H1 (cell line): ENCODE data around the gene ZNF813. TPM values are rescaled to one million over a fixed set of nuclear protein-coding genes. Genes with fewer than 3 reads are reported as not detected.
"Not testable (repeated sequence)": the region's sequence is repeated elsewhere in the genome, so short reads cannot be mapped to it uniquely, and the experiment has no call there.

Source experiments
- CTCF ChIA-PET: fragments of 300-600 bp; sonication (Branson Sonifier 250); formaldehyde crosslinking; loops from one replicate; lab custom pipeline; 2021; ENCODE audit not compliant: partially characterized antibody; lab: Charles Lee
- POLR2A ChIA-PET: fragments of 300-600 bp; sonication (Branson Sonifier 250); formaldehyde crosslinking; loops from one replicate; lab custom pipeline; 2021; ENCODE audit warnings: inconsistent platforms; ENCODE audit not compliant: partially characterized antibody; lab: Charles Lee
- DNase-seq, 2 experiments: peaks; one replicate each; pipeline versions ENCODE4 v3.0.0 to v3.0.0-alpha.2; 2010 to 2022; ENCODE audit warnings: low spot score in 2 of 2, low read depth in 1 of 2, mixed read lengths in 1 of 2
- FAIRE-seq: peaks from 2 replicates; lab custom pipeline; 2011; peaks lifted over from hg19 to GRCh38; lab: Jason Lieb, UNC
- H2AFZ ChIP-seq: 2 replicates; pipeline ENCODE4 v1.8.1; 2012; ENCODE audit warnings: low read length, inconsistent platforms
- H2AK5ac ChIP-seq: 2 replicates; pipeline ENCODE4 v1.6.1; 2013; ENCODE audit warnings: low read depth, low read length
- H2BK120ac ChIP-seq: replicated peaks from 2 replicates; pipeline ENCODE3; 2013; ENCODE audit warnings: low read depth, low read length, inconsistent platforms
- H2BK12ac ChIP-seq: 2 replicates; pipeline ENCODE4 v1.6.1; 2013; ENCODE audit warnings: low read depth, low read length
- H2BK15ac ChIP-seq: 2 replicates; pipeline ENCODE4 v1.6.1; 2013; ENCODE audit warnings: low read length
- H2BK20ac ChIP-seq: 2 replicates; pipeline ENCODE4 v1.6.1; 2013; ENCODE audit warnings: low read length
- H2BK5ac ChIP-seq: 2 replicates; pipeline ENCODE4 v1.6.1; 2013; ENCODE audit warnings: low read depth, low read length
- H3K14ac ChIP-seq: 2 replicates; pipeline ENCODE4 v1.6.1; 2013; ENCODE audit warnings: inconsistent platforms; ENCODE audit not compliant: insufficient read length
- H3K18ac ChIP-seq: 2 replicates; pipeline ENCODE4 v1.6.1; 2013; ENCODE audit warnings: low read length; ENCODE audit errors: extremely low read depth
- H3K23ac ChIP-seq: 2 replicates; pipeline ENCODE4 v1.6.1; 2013; ENCODE audit warnings: inconsistent platforms; ENCODE audit not compliant: insufficient read length
- H3K23me2 ChIP-seq: 2 replicates; pipeline ENCODE4 v1.6.1; 2013; ENCODE audit warnings: low read depth, low read length
- H3K27ac ChIP-seq: 2 replicates; pipeline ENCODE4 v1.6.1; 2011; ENCODE audit warnings: low read depth, low read length, inconsistent platforms
- H3K27me3 ChIP-seq, 4 experiments: replicated peaks in 1 of 4; 1 replicate in 1 of 4; 2 replicates in 3 of 4; pipeline versions ENCODE4 v1.6.1 to v1.8.1; 2011 to 2013; ENCODE audit warnings: low read length in 3 of 4, mild to moderate bottlenecking in 3 of 4, inconsistent platforms in 2 of 4, mixed read lengths in 2 of 4, moderate library complexity in 1 of 4; ENCODE audit not compliant: control insufficient read depth in 3 of 4, insufficient read depth in 3 of 4; ENCODE audit errors: extremely low read depth in 1 of 4
- H3K36me3 ChIP-seq, 4 experiments: 2 replicates each; pipeline versions ENCODE4 v1.6.1 to v1.8.1; 2011 to 2013; ENCODE audit warnings: mild to moderate bottlenecking in 4 of 4, low read length in 3 of 4, moderate library complexity in 2 of 4, control low read depth in 1 of 4, inconsistent platforms in 1 of 4; ENCODE audit not compliant: insufficient read depth in 4 of 4, control insufficient read depth in 2 of 4
- H3K4ac ChIP-seq: replicated peaks from 2 replicates; pipeline ENCODE3; 2013; ENCODE audit warnings: low read length, low read depth, mixed read lengths, inconsistent platforms; ENCODE audit not compliant: insufficient read length
- H3K4me1 ChIP-seq, 4 experiments: replicated peaks in 1 of 4; 1 replicate in 1 of 4; 2 replicates in 3 of 4; pipeline versions ENCODE4 v1.6.1 to v1.8.1; 2011 to 2013; ENCODE audit warnings: low read length in 3 of 4, inconsistent platforms in 2 of 4, mixed read lengths in 1 of 4; ENCODE audit not compliant: insufficient read depth in 4 of 4, control insufficient read depth in 3 of 4
- H3K4me2 ChIP-seq, 2 experiments: 2 replicates each; pipeline versions ENCODE4 v1.6.1 to v1.8.1; 2011 to 2013; ENCODE audit warnings: low read depth in 2 of 2, low read length in 2 of 2, control low read depth in 1 of 2, inconsistent platforms in 1 of 2, mild to moderate bottlenecking in 1 of 2; ENCODE audit not compliant: insufficient read depth in 1 of 2
- H3K4me3 ChIP-seq, 4 experiments: fragments of 200-600, 300-600 bp in 1 of 4; sonication (generic), shearing (Covaris generic), sonication (Bioruptor Twin) in 1 of 4; 2 replicates each; pipeline versions ENCODE4 v1.5.1 to v1.8.1; 2011 to 2016; ENCODE audit warnings: low read length in 4 of 4, low read depth in 3 of 4, control low read depth in 2 of 4, inconsistent platforms in 2 of 4, mild to moderate bottlenecking in 2 of 4, mixed read lengths in 1 of 4, moderate library complexity in 1 of 4; ENCODE audit not compliant: insufficient read depth in 2 of 4; ENCODE audit errors: extremely low read depth in 1 of 4
- H3K56ac ChIP-seq: replicated peaks from 2 replicates; pipeline ENCODE3; 2013; ENCODE audit warnings: low read depth, mild to moderate bottlenecking, mixed read lengths, low read length, inconsistent platforms; ENCODE audit not compliant: insufficient read length
- H3K79me1 ChIP-seq: 2 replicates; pipeline ENCODE4 v1.6.1; 2013; ENCODE audit warnings: low read depth, low read length, control low read depth
- H3K79me2 ChIP-seq, 2 experiments: 2 replicates each; pipeline versions ENCODE4 v1.6.1 to v1.8.1; 2012 to 2013; ENCODE audit warnings: low read length in 2 of 2, mild to moderate bottlenecking in 2 of 2, inconsistent platforms in 1 of 2; ENCODE audit not compliant: insufficient read depth in 2 of 2, control insufficient read depth in 1 of 2
- H3K9ac ChIP-seq, 4 experiments: replicated peaks in 1 of 4; 1 replicate in 1 of 4; 2 replicates in 3 of 4; pipeline versions ENCODE4 v1.6.1 to v1.8.1; 2011 to 2013; ENCODE audit warnings: low read depth in 3 of 4, low read length in 3 of 4, control low read depth in 2 of 4, mild to moderate bottlenecking in 2 of 4, moderate library complexity in 2 of 4, inconsistent platforms in 1 of 4; ENCODE audit errors: extremely low read depth in 1 of 4
- H3K9me3 ChIP-seq, 2 experiments: 2 replicates each; pipeline versions ENCODE4 v1.6.1 to v1.8.1; 2012 to 2013; ENCODE audit warnings: mild to moderate bottlenecking in 2 of 2, moderate library complexity in 2 of 2, control low read depth in 1 of 2, inconsistent platforms in 1 of 2, low read depth in 1 of 2, low read length in 1 of 2, mixed read lengths in 1 of 2; ENCODE audit not compliant: insufficient read depth in 2 of 2
- H4K20me1 ChIP-seq, 2 experiments: replicated peaks in 1 of 2; 2 replicates each; pipeline versions ENCODE3 to v1.8.1; 2011 to 2013; ENCODE audit warnings: inconsistent platforms in 2 of 2, low read length in 2 of 2, mild to moderate bottlenecking in 1 of 2; ENCODE audit not compliant: insufficient read depth in 2 of 2, control insufficient read depth in 1 of 2
- H4K5ac ChIP-seq: 2 replicates; pipeline ENCODE4 v1.6.1; 2013; ENCODE audit warnings: low read length, low read depth, mixed read lengths, inconsistent platforms; ENCODE audit not compliant: insufficient read length
- H4K8ac ChIP-seq: 2 replicates; pipeline ENCODE4 v1.8.0; 2013; ENCODE audit warnings: mild to moderate bottlenecking, moderate library complexity, low read length, inconsistent platforms; ENCODE audit not compliant: insufficient read depth; ENCODE audit errors: extremely low read depth
- H4K91ac ChIP-seq: replicated peaks from 2 replicates; pipeline ENCODE3; 2013; ENCODE audit warnings: low read length, mixed read lengths, inconsistent platforms; ENCODE audit not compliant: insufficient read length
- WGBS, 2 experiments: shearing (Covaris generic) in 1 of 2; methylation state at CpG; one replicate each; pipeline versions ENCODE4 v1.1.6 to v1.1.7; 2013 to 2015; ENCODE audit warnings: low lambda C conversion rate in 2 of 2, mixed read lengths in 2 of 2, inconsistent platforms in 1 of 2, low coverage in 1 of 2, missing lambda C conversion rate in 1 of 2; ENCODE audit not compliant: insufficient replicate concordance in 2 of 2, insufficient coverage in 1 of 2, insufficient read length in 1 of 2; ENCODE audit errors: extremely low coverage in 1 of 2, missing lambda C conversion rate in 1 of 2; 5-methylcytosine and 5-hydroxymethylcytosine counted together
- polyA plus RNA-seq, 7 experiments: library from polyadenylated mRNA; depleted of rRNA in 3 of 7; stranded (reverse) in 5 of 7; unstranded in 2 of 7; fragments of >200 nt in 5 of 7; fragments of 200-250 nt in 2 of 7; gene quantifications; 1 replicate in 5 of 7; 2 replicates in 1 of 7; 4 replicates in 1 of 7; pipeline versions ENCODE4 v1.2.1 to v1.2.3, GENCODE V29; 2011 to 2013; ENCODE audit warnings: missing spikeins in 2 of 7, mixed read lengths in 2 of 7
- total RNA-seq: library from RNA; stranded (reverse); fragmentation: NEBNext Ultra II Directional; extraction: Animal tissue kit (Norgen Biotek cat#: 25700); gene quantifications from 2 replicates; pipeline ENCODE4 v1.2.1, GENCODE V29; 2021

Gene ZNF813
- total and polyA plus RNA-seq, 2 of the 8 experiments (the other 6 are each of a cell fraction or from before 2014, with no cell fraction given) = 2.9 to 22.1 TPM

DNA sequence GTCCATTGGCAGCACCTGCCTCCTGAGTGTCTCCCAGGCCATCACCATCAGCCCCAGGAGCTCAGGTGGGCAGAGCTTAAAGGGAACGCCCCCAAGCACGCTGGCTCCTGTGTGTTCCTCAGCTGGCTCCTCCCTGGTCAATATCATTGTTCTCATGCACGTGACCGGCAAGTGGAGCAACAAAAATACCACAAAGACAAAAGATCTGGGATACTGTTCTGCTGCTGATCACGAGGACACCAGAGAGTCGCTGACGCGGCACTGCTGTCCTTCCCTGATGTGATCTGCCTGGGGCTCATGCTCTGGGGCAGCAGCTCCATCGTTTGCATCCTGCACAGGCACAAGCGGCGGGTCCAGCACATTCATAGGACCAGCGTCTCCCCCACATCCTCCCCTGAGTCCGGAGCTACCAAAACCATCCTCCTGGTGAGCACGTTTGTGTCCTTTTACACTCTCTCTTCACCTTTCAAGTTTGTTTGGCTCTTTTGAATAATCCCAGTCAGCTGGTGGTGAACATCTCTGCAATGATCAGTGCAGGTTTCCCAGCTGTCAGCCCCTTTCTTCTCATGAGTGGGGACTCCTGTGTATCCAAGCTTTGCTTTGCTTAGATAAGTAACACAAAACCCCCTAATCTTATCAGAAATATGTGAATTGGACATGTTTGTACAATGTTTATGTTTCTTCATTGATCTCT, 36.3 kb downstream of the ZNF813 start:
- 65% methylated on average over 7 of the region's 14 CpGs; no CpG with 5 or more reads in 1 of the 2 experiments for WGBS, 2 experiments
- H3K14ac ChIP-seq, H3K9ac ChIP-seq, H3K56ac ChIP-seq, H4K5ac ChIP-seq, H4K91ac ChIP-seq, H3K4ac ChIP-seq, H2BK12ac ChIP-seq, POLR2A ChIA-PET, H4K20me1 ChIP-seq, H2AFZ ChIP-seq, DNase-seq, H3K4me1 ChIP-seq, H3K18ac ChIP-seq, H3K79me2 ChIP-seq, H3K9me3 ChIP-seq, H3K27me3 ChIP-seq, H3K36me3 ChIP-seq, H2AK5ac ChIP-seq, H3K79me1 ChIP-seq, H3K23me2 ChIP-seq, H3K23ac ChIP-seq, H2BK15ac ChIP-seq, H3K27ac ChIP-seq, H4K8ac ChIP-seq, H2BK120ac ChIP-seq, H2BK5ac ChIP-seq, H2BK20ac ChIP-seq: not testable (repeated sequence)
- CTCF ChIA-PET = interaction anchor here (0.6 to 1.5 kb wide), 4 partner anchors 16 to 79 kb away, joined by 3 to 4 read pairs (median 3); no protein-coding TSS in a partner anchor
- peak overlapping the region; percentile 38 to 78; a peak in 3 of 4 replicates for H3K4me2 ChIP-seq
- peak overlapping the region in 1 of 4 experiments; percentile 25; a peak in 1 of 8 replicates for H3K4me3 ChIP-seq
- FAIRE-seq = peak; percentile 93
